Activated CD4-positive, alpha-beta T cell treated with anti-CD3 and anti-CD28 coated beads for 48 hours (primary cell): ENCODE results near the gene ANO10.

Source experiments
- DNase-seq: peaks from one replicate; pipeline ENCODE4 v3.0.0-alpha.2; 2020

The ANO10 gene

GRCh38 chr3:43409506-43409905 is 212.3 kb downstream of the ANO10 start:
- no peak for DNase-seq

GRCh38 chr3:43406643-43407023 is 215.2 kb downstream of the ANO10 start:
- DNase-seq, result no peak

DNA sequence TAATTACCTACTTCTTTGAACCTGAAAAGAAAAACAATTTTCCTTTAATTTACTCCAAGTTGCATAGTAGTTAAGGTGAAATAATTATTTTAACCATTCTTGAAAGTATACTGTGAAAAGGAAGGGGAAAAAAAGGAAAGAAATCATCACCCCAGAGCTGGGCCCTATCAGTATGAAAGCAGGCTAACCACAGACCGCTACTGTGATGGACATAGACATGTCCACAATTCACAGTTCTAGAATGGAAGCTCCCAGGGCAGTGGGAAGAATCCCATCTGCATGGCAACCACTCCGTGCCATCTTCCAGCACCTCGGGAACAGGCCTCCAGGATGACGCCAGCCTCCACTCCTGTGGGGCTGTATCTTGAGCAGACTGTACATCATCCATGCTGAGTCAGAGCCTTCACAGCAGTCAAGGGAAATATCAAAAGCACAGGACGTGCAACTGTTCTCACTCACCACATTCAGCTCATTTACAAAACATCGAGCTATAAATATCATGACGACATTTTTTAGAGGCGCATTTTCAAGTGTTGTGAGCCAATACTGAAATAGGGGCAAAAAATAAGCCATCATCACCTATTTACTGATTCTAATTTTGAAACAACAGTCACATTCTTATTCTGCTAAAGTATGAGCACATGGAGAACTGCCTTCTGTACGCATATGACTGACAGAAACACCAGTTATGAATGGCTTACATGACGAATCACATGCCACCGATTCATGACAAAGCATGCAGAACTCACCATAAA is 215.7 kb downstream of the ANO10 start:
- DNase-seq, result no peak

GRCh38 chr3:43400781-43401730 is 220.8 kb downstream of the ANO10 start:
- no peak for DNase-seq

GRCh38 chr3:43400167-43400566 is 221.6 kb downstream of the ANO10 start:
- DNase-seq, result no peak

GRCh38 chr3:43399034-43399433 is 222.8 kb downstream of the ANO10 start:
- DNase-seq, result no peak

DNA sequence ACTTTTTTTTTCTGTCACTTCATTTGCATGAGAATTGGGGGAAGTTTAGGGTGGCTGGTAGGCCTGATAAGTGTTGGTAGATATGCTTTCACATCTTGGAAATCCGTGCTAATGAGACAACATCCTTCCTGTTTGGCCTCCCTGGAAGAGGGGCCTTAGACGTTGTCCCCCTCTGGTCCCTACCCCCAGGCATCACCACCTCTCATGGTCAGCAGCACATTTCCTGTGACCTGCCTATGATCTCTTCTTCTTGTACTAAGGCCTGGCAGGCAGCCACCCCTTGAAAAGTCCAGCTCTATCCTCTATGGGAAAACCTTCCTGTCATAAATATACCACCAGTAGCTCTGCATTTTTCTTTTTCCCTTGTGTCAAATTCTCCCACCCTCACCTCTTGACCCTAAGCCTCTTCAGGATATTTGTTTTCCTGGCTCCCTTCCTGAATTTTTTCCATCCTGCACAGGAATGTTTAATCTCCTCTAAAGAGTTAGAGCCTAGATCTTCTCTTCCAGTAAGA is 227.7 kb downstream of the ANO10 start:
- no peak for DNase-seq

GRCh38 chr3:43391621-43392020 is 230.2 kb downstream of the ANO10 start:
- DNase-seq, result no peak

GRCh38 chr3:43390255-43390588 is 231.6 kb downstream of the ANO10 start:
- DNase-seq, result no peak

- DNase-seq, result peak; percentile 76
These were observed 232.2 kb downstream of the ANO10 start for GRCh38 chr3:43389388-43390254.

GRCh38 chr3:43388915-43389314 is 232.9 kb downstream of the ANO10 start:
- DNase-seq, result no peak

DNA sequence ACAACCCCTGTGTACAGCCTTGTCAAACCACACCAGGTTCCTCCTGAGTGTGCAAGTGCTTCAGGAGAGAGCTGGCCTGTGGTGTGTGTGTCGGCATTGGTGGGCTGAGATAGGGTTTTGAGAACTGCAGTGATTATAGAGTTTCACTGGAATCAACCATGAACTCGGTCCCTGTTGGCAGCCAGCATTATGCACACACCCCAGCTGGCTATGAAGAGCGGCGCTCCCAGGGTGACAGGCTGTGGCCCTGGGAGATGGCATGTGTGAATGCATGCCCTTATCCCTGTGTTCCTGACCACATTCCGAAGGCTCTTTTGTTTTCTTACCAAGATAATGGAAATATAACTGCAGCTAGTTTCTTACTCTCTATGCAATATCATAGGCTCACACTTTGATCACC is 233.6 kb downstream of the ANO10 start:
- DNase-seq, result no peak

DNA sequence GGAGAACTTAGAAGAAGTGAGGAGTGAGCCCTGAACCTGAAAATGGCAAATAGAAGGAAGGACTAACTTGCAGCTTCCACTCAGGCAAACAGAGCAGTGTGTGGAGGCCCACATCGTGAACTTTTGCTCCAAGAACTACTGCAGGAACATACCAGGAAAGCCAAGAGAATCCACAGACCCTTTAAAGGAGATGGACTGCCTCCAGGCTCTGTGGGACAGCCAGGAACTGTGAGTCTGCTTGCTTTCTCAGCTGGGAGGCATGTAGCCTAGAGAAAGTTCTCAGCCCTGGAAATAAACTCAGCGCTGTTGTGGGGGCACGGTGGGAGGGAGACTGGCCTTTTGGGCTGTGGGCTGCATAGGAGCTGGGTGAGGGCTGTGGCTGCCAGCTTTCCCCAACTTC is 242.5 kb downstream of the ANO10 start:
- DNase-seq, result no peak

DNA sequence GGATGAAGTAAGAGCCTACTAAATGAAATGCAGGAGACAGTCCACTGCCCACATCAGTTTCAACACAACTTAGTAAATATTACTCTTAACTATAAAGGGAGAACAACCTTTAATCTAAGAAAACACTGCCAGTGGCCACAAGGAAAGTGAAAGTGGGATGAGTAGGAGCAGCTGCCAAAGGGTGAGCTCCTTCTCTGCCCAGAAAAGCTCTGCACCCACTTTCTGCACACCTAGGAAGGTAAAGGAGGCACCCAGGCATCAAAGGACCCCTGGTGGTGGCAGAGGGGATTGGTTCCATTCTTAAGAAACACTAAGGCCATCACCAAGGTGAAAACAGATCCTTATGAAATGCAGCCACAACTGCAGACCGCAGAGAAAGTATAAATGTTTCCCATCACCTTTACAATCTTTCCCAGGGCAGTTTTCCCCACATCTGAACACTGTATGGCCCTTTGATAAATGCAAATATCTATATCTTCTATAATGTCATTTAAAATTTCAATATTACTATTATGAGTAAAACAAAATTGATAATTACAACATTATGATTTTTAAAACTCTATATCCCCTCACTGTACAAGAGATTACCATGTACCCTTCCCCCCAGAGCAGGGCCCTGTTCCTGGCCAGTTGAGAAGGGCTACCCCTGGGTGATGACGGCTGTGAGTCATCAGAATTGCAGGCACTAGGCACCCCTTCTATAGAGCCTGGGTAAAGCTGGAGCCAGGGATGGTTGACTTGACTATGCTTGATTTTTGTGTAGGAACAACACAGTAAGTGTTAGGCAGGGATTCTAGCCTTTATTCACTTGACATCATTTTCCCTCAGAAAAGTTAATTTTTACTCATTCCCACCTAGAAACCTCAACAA is 243.5 kb downstream of the ANO10 start:
- DNase-seq, result peak; percentile 76

DNA sequence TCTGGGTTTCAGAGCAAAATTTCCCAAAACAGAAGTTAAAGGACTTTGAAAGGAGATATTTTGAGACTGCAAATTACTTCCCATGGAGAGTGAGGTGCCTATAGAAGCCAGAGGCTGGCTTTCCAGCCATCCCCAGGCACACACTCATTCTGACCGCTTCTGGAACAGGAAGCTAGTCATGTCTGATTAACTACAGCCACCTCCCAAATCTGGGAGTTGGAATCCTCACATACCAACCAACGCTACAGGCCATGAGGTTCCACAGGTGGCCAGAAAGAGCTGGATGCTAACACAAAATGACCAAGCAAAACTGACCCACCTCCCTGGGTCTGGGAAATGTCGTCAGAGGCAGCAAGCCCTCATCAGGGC is 248.3 kb downstream of the ANO10 start:
- DNase-seq, result no peak

DNA sequence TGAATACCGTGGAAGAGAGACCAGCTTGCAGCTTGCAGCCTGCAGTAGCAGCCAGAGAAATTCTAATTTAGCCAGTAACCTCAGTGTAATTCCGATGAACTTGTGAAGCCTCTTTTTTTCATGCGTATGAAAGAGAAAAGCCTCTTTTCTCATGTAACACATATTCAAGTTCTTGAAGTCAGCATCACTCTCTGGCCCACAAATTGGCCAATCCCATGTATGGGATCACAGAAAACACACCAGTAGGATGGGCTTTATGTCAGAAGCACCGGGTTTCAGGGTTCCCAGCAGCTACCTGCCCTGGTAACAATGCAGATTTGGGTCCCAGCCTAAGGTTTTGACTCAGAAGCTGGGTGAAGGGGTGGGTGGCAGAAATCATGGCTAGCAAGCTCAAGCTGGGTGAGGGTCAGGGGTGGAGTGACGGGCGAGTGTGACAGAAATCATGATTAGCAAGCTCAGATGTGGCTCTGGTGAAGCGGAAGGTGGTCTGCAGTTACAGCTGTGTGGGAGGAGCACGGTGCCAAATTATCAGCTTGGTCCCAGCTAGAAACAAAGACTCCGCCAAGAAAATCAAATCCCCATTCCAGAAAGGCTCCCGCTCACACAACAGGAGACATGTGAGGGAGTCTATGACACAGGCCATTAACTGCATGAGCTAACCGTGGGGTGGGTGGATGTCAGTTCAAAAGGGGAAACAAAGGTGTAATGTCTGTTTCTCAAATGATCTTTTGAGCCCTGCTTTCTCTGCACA is 248.8 kb downstream of the ANO10 start:
- DNase-seq, result no peak

- no peak for DNase-seq
These were observed 249.6 kb downstream of the ANO10 start for GRCh38 chr3:43372007-43372740.

GRCh38 chr3:43371494-43371893 is 250.3 kb downstream of the ANO10 start:
- DNase-seq, result no peak

GRCh38 chr3:43370293-43370980 is 251.4 kb downstream of the ANO10 start:
- DNase-seq, result no peak
